H1 (cell line): Measurements from ENCODE around the gene PHOX2A.

ENCODE experiments used
- ATF3 ChIP-seq: IDR thresholded peaks from 2 replicates; pipeline ENCODE4 v1.6.1; 2011; ENCODE audit warnings: low read depth, mild to moderate bottlenecking, low read length; ENCODE audit not compliant: insufficient read depth
- CHD2 ChIP-seq: IDR thresholded peaks from 2 replicates; pipeline ENCODE4 v1.6.1; 2012; ENCODE audit warnings: low read length, improper control_type of control experiment
- GTF2F1 ChIP-seq: IDR thresholded peaks from 2 replicates; pipeline ENCODE4 v1.6.1; 2012; ENCODE audit warnings: low read depth, low read length, improper control_type of control experiment, borderline replicate concordance
- NRF1 ChIP-seq: IDR thresholded peaks from 2 replicates; pipeline ENCODE4 v1.6.1; 2011; ENCODE audit warnings: mild to moderate bottlenecking, low read depth, low read length, improper control_type of control experiment
- POLR2A ChIP-seq, 2 experiments: IDR thresholded peaks; 1 replicate in 1 of 2; 2 replicates in 1 of 2; pipeline ENCODE4 v1.6.1; 2011; ENCODE audit warnings: low read depth in 2 of 2, low read length in 2 of 2, mild to moderate bottlenecking in 2 of 2; ENCODE audit errors: control extremely low read depth in 1 of 2
- POLR2AphosphoS5 ChIP-seq: IDR thresholded peaks from 2 replicates; pipeline ENCODE4 v1.6.1; 2011; ENCODE audit warnings: low read depth, low read length
- SP1 ChIP-seq: IDR thresholded peaks from 2 replicates; pipeline ENCODE4 v1.6.1; 2011; ENCODE audit warnings: low read depth, low read length
- YY1 ChIP-seq: IDR thresholded peaks from 2 replicates; pipeline ENCODE4 v1.6.1; 2011; ENCODE audit warnings: low read depth, mild to moderate bottlenecking, low read length
- TF ChIP-seq, protein P1 (sequence below), 3 experiments: IDR thresholded peaks; 1 replicate in 2 of 3; 2 replicates in 1 of 3; pipeline versions ENCODE4 v1.5.1 to v1.6.1; 2011; ENCODE audit warnings: low read length in 3 of 3, mild to moderate bottlenecking in 3 of 3, inconsistent platforms in 2 of 3, low read depth in 1 of 3, moderate library complexity in 1 of 3; ENCODE audit not compliant: insufficient read depth in 1 of 3; ENCODE audit errors: control extremely low read depth in 1 of 3

DNA sequence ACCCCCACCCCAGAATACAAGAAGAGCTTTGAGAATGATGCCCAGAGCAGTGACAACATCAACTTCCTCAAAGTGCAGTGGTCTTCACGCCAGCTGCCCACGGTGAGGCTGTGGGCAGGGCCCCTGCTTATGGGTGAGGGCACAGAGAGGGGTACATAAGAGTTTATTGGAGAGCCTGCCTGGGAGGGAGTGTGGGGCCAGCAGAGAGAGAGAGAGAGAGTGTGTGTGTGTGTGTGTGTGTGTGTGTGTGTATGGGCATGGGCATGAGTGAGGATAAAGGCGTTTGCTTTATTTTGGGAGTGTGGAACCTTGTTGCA is 9.5 kb downstream of the PHOX2A start:
- TF ChIP-seq, protein P1, sequence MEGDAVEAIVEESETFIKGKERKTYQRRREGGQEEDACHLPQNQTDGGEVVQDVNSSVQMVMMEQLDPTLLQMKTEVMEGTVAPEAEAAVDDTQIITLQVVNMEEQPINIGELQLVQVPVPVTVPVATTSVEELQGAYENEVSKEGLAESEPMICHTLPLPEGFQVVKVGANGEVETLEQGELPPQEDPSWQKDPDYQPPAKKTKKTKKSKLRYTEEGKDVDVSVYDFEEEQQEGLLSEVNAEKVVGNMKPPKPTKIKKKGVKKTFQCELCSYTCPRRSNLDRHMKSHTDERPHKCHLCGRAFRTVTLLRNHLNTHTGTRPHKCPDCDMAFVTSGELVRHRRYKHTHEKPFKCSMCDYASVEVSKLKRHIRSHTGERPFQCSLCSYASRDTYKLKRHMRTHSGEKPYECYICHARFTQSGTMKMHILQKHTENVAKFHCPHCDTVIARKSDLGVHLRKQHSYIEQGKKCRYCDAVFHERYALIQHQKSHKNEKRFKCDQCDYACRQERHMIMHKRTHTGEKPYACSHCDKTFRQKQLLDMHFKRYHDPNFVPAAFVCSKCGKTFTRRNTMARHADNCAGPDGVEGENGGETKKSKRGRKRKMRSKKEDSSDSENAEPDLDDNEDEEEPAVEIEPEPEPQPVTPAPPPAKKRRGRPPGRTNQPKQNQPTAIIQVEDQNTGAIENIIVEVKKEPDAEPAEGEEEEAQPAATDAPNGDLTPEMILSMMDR (IDR thresholded peaks at IDR 0.05; ENCODE audit: control extremely low read depth in 1 of 3, insufficient read depth in 1 of 3, low read depth in 1 of 3, low read length in 3 of 3): no peak
- TF ChIP-seq SP1: no peak
- TF ChIP-seq NRF1: no peak
- no peak for TF ChIP-seq POLR2A (IDR thresholded peaks at IDR 0.05; ENCODE audit: control extremely low read depth in 1 of 2, low read depth in 2 of 2, low read length in 2 of 2)
- TF ChIP-seq CHD2: no peak
- no peak for TF ChIP-seq GTF2F1
- no peak for TF ChIP-seq YY1
- no peak for TF ChIP-seq POLR2AphosphoS5
- no peak for TF ChIP-seq ATF3
